ENCODE measurements around the gene TES.
"Not testable (repeated sequence)": the region's sequence is repeated elsewhere in the genome, so short reads cannot be mapped to it uniquely, and the experiment has no call there.

Gene TES

DNA sequence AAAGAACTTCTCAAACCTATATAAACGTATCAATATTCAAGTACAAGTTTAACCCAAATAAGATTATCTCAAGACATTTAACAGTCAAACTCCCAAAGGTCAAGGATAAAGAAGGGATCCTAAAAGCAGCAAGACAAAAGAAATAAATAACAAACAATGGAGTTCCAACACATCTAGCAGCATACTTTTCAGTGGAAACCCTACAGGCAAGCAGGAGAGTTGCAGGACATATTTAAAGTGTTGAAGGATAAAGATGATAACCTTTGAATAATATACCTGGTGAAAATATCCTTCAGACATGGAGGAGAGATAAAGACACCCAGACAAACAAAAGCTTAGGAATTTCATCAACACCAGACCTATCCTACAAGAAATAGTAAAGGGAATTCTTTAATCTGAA lies 82.8 kb downstream of the TES start:
- Histone ChIP-seq H3K27me3 (no peaks in the 10 kb centered on the region), H3K36me3 (no peaks in the 10 kb centered on the region), H3K4me1 (ENCODE audit: control insufficient read depth in 1 of 2, insufficient read depth in 1 of 2, low read depth in 1 of 2, low read length in 1 of 2) (no peaks in the 10 kb centered on the region), H3K9me3 (no peaks in the 10 kb centered on the region), H3K4me3 (ENCODE audit: low read depth in 1 of 2, low read length in 1 of 2) (no peak overlapping the region), H3K27ac (no peak overlapping the region)
- no peak for TF ChIP-seq CTCF (IDR thresholded peaks at IDR 0.05)

DNA sequence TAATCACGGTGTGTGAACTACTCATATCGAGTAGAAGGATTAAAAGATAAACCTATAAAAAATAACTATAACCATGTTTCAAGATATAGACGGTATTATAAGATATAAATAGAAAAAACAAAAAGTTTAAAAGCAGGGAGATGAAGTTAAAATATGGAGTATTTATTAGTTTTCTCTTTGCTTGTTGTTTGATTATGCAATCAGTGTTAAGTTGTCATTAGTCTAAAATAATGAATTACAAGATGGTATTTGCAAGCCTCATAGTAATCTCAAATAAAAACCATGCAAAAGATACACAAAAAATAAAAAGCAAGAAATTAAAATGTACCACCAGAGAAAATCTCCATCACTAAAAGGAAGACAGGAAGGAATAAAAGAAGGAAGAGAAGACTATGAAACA lies 83.3 kb downstream of the TES start:
- Histone ChIP-seq H3K27ac (no peak overlapping the region), H3K27me3 (no peaks in the 10 kb centered on the region), H3K36me3 (no peaks in the 10 kb centered on the region), H3K9me3 (no peaks in the 10 kb centered on the region), H3K4me3 (ENCODE audit: low read depth in 1 of 2, low read length in 1 of 2) (no peak overlapping the region), H3K4me1 (ENCODE audit: control insufficient read depth in 1 of 2, insufficient read depth in 1 of 2, low read depth in 1 of 2, low read length in 1 of 2) (no peaks in the 10 kb centered on the region)
- no peak for TF ChIP-seq CTCF (IDR thresholded peaks at IDR 0.05)

DNA sequence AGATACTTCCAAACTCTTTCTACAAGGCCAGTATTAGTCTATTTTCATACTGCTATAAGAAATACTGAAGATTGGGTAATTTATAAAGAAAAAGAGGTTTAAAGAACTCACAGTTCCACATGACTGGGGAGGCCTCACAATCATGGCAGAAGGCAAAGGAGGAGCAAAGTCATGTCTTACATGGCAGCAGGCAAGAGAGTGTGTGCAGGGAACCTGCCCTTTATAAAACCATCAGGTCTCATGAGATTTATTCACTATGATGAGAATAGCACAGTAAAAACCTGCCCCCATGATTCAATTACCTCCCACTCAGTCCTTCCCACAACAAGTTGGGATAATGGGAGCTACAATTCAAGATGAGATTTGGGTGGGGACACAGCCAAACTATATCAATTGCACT lies 85.6 kb downstream of the TES start:
- not testable (repeated sequence) for H3K27ac ChIP-seq; H3K9me3 ChIP-seq; H3K36me3 ChIP-seq; H3K27me3 ChIP-seq; H3K4me1 ChIP-seq (ENCODE audit: control insufficient read depth in 1 of 2, insufficient read depth in 1 of 2, low read depth in 1 of 2, low read length in 1 of 2); H3K4me3 ChIP-seq (ENCODE audit: low read depth in 1 of 2, low read length in 1 of 2)

- Histone ChIP-seq H3K4me1 (ENCODE audit: control insufficient read depth in 1 of 2, insufficient read depth in 1 of 2, low read depth in 1 of 2, low read length in 1 of 2) (no peaks in the 10 kb centered on the region), H3K27me3 (no peaks in the 10 kb centered on the region), H3K27ac (no peak overlapping the region), H3K36me3 (no peaks in the 10 kb centered on the region), H3K9me3 (no peaks in the 10 kb centered on the region), H3K4me3 (ENCODE audit: low read depth in 1 of 2, low read length in 1 of 2) (no peak overlapping the region)
- TF ChIP-seq CTCF (IDR thresholded peaks at IDR 0.05) = no peak
These were observed 87.7 kb downstream of the TES start for GRCh38 chr7:116298055-116298454.

- TF ChIP-seq CTCF (IDR thresholded peaks at IDR 0.05) = no peak
- Histone ChIP-seq H3K9me3 (no peaks in the 10 kb centered on the region), H3K36me3 (no peaks in the 10 kb centered on the region), H3K27ac (no peak overlapping the region), H3K4me1 (ENCODE audit: control insufficient read depth in 1 of 2, insufficient read depth in 1 of 2, low read depth in 1 of 2, low read length in 1 of 2) (no peaks in the 10 kb centered on the region), H3K27me3 (no peaks in the 10 kb centered on the region), H3K4me3 (ENCODE audit: low read depth in 1 of 2, low read length in 1 of 2) (no peak overlapping the region)
These were observed 88.2 kb downstream of the TES start for GRCh38 chr7:116298576-116298975.

GRCh38 chr7:116305485-116306408 lies 95.4 kb downstream of the TES start:
- Histone ChIP-seq H3K4me3 (ENCODE audit: low read depth in 1 of 2, low read length in 1 of 2) (no peak overlapping the region), H3K27me3 (no peaks in the 10 kb centered on the region), H3K4me1 (ENCODE audit: control insufficient read depth in 1 of 2, insufficient read depth in 1 of 2, low read depth in 1 of 2, low read length in 1 of 2) (no peaks in the 10 kb centered on the region), H3K9me3 (no peaks in the 10 kb centered on the region), H3K27ac (no peak overlapping the region), H3K36me3 (no peaks in the 10 kb centered on the region)
- TF ChIP-seq CTCF (IDR thresholded peaks at IDR 0.05) = no peak
